HG03135 (cell line): ENCODE results near the gene MYCBP2.
"Not testable (repeated sequence)": the region's sequence is repeated elsewhere in the genome, so short reads cannot be mapped to it uniquely, and the experiment has no call there.

Experiments
- ATAC-seq: cut with Tn5 transposase; IDR thresholded peaks from one replicate; pipeline ENCODE4 v1.9.1; 2021; ENCODE audit warnings: mild to moderate bottlenecking, moderate library complexity; ENCODE audit not compliant: unreplicated experiment

MYCBP2 gene

GRCh38 chr13:77299587-77299986 is 27.3 kb downstream of the MYCBP2 start:
- ATAC-seq, result no peak

- ATAC-seq, result peak; percentile 77
Observed at GRCh38 chr13:77298426-77298825, 28.5 kb downstream of the MYCBP2 start.

- ATAC-seq, result no peak
Observed at GRCh38 chr13:77291774-77292173, 35.1 kb downstream of the MYCBP2 start.

GRCh38 chr13:77290342-77290741 is 36.6 kb downstream of the MYCBP2 start:
- ATAC-seq, result no peak

- ATAC-seq, result no peak
Observed at GRCh38 chr13:77289851-77290250, 37.0 kb downstream of the MYCBP2 start.

- ATAC-seq, result not testable (repeated sequence)
Observed at GRCh38 chr13:77285632-77286031, 41.3 kb downstream of the MYCBP2 start.

- no peak for ATAC-seq
Observed at GRCh38 chr13:77285098-77285497, 41.8 kb downstream of the MYCBP2 start.

- no peak for ATAC-seq
Observed at GRCh38 chr13:77274126-77274525, 52.8 kb downstream of the MYCBP2 start.

- ATAC-seq, result no peak
Observed at GRCh38 chr13:77269141-77269540, 57.8 kb downstream of the MYCBP2 start.

- no peak for ATAC-seq
Observed at GRCh38 chr13:77267362-77267761, 59.5 kb downstream of the MYCBP2 start.

GRCh38 chr13:77265336-77265735 is 61.6 kb downstream of the MYCBP2 start:
- ATAC-seq, result no peak

GRCh38 chr13:77262198-77262597 is 64.7 kb downstream of the MYCBP2 start:
- ATAC-seq, result no peak

GRCh38 chr13:77250975-77251374 is 75.9 kb downstream of the MYCBP2 start:
- no peak for ATAC-seq

- ATAC-seq, result not testable (repeated sequence)
Observed at GRCh38 chr13:77245224-77245623, 81.7 kb downstream of the MYCBP2 start.

GRCh38 chr13:77239312-77239711 is 87.6 kb downstream of the MYCBP2 start:
- no peak for ATAC-seq

GRCh38 chr13:77235456-77236022 is 91.4 kb downstream of the MYCBP2 start:
- no peak for ATAC-seq

GRCh38 chr13:77233159-77233558 is 93.7 kb downstream of the MYCBP2 start:
- no peak for ATAC-seq

- no peak for ATAC-seq
Observed at GRCh38 chr13:77230560-77230959, 96.3 kb downstream of the MYCBP2 start.

GRCh38 chr13:77225946-77226345 is 100.9 kb downstream of the MYCBP2 start:
- no peak for ATAC-seq

- ATAC-seq, result no peak
Observed at GRCh38 chr13:77222909-77223308, 104.0 kb downstream of the MYCBP2 start.

- no peak for ATAC-seq
Observed at GRCh38 chr13:77222000-77222690, 104.7 kb downstream of the MYCBP2 start.

GRCh38 chr13:77219401-77219800 is 107.5 kb downstream of the MYCBP2 start:
- ATAC-seq, result no peak

GRCh38 chr13:77218274-77218673 is 108.6 kb downstream of the MYCBP2 start:
- no peak for ATAC-seq
